ENCODE measurements around the gene TTLL1. TPM values are rescaled to one million over a fixed set of nuclear protein-coding genes. Genes with fewer than 3 reads are reported as not detected.

The TTLL1 gene
- total RNA-seq, 4 donors from 2014 or later: 1.6 to 5.6 (median 4.1) TPM

- TF ChIP-seq CTCF (IDR thresholded peaks at IDR 0.05; ENCODE audit: low read depth): no peak
Measured at GRCh38 chr22:43129426-43130425, 40.5 kb upstream of the TTLL1 start.

GRCh38 chr22:43128928-43129424 lies 39.8 kb upstream of the TTLL1 start:
- no peak for TF ChIP-seq CTCF (IDR thresholded peaks at IDR 0.05; ENCODE audit: low read depth)

- no peak for TF ChIP-seq CTCF (IDR thresholded peaks at IDR 0.05; ENCODE audit: low read depth)
Measured at GRCh38 chr22:43128116-43128515, 38.9 kb upstream of the TTLL1 start.

- TF ChIP-seq CTCF (IDR thresholded peaks at IDR 0.05; ENCODE audit: low read depth): no peak
Measured at GRCh38 chr22:43127166-43127908, 38.1 kb upstream of the TTLL1 start.

- TF ChIP-seq CTCF (IDR thresholded peaks at IDR 0.05; ENCODE audit: low read depth): no peak
Measured at GRCh38 chr22:43126501-43127165, 37.4 kb upstream of the TTLL1 start.

- TF ChIP-seq CTCF (IDR thresholded peaks at IDR 0.05; ENCODE audit: low read depth): no peak
Measured at GRCh38 chr22:43118953-43119458, 29.8 kb upstream of the TTLL1 start.
